Sigmoid colon (tissue), 4 donors: ENCODE measurements around the gene APBA1.

Experiments
- EP300 ChIP-seq, 4 donors: sonication (generic); formaldehyde crosslinking; IDR thresholded peaks; one replicate each; pipeline ENCODE4 v1.6.1; 2017; ENCODE audit warnings: antibody characterized with exemption in 4 of 4
- POLR2A ChIP-seq, 2 donors: fragments of 450-650 bp; IDR thresholded peaks; one replicate each; pipeline ENCODE4 v1.6.1; 2016; ENCODE audit warnings: antibody characterized with exemption in 2 of 2, mild to moderate bottlenecking in 2 of 2, moderate library complexity in 2 of 2
- POLR2AphosphoS5 ChIP-seq, 4 donors: sonication (generic); formaldehyde crosslinking; IDR thresholded peaks; one replicate each; pipeline ENCODE4 v1.6.1; 2017; ENCODE audit warnings: antibody characterized with exemption in 4 of 4
- TF ChIP-seq, protein P1 (sequence below), 4 experiments: fragments of 450-650 bp in 3 of 4; fragments of 200-600 bp in 1 of 4; IDR thresholded peaks; one replicate each; pipeline ENCODE4 v1.5.1; 2016 to 2019; ENCODE audit warnings: antibody characterized with exemption in 4 of 4, mild to moderate bottlenecking in 3 of 4, moderate library complexity in 2 of 4

DNA sequence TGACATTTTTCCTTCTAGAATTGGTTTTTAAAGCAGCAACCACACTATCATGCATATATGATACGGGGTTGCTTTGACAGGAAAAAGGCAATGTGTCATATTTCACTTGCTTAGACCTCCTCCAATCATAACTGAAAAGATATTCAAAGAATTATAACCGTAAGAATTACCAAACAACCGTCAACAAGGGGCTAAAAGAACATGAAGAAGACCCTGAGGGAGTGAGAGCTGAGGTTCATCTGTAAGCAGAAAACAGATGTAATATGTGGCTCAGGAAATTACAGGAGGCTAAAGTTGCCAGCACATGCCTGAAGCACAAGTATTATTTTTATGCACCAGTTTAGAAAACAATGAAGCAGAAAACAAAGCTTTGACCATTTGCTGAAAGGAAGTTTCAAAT, 78.9 kb downstream of the APBA1 start:
- TF ChIP-seq, protein P1, sequence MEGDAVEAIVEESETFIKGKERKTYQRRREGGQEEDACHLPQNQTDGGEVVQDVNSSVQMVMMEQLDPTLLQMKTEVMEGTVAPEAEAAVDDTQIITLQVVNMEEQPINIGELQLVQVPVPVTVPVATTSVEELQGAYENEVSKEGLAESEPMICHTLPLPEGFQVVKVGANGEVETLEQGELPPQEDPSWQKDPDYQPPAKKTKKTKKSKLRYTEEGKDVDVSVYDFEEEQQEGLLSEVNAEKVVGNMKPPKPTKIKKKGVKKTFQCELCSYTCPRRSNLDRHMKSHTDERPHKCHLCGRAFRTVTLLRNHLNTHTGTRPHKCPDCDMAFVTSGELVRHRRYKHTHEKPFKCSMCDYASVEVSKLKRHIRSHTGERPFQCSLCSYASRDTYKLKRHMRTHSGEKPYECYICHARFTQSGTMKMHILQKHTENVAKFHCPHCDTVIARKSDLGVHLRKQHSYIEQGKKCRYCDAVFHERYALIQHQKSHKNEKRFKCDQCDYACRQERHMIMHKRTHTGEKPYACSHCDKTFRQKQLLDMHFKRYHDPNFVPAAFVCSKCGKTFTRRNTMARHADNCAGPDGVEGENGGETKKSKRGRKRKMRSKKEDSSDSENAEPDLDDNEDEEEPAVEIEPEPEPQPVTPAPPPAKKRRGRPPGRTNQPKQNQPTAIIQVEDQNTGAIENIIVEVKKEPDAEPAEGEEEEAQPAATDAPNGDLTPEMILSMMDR (IDR thresholded peaks at IDR 0.05), result no peak
- TF ChIP-seq EP300 (IDR thresholded peaks at IDR 0.05), result no peak
- TF ChIP-seq POLR2AphosphoS5 (IDR thresholded peaks at IDR 0.05), result no peak
- TF ChIP-seq POLR2A (IDR thresholded peaks at IDR 0.05), result no peak
